ENCODE measurements around the gene TNS3. TPM values are rescaled to one million over a fixed set of nuclear protein-coding genes. Genes with fewer than 3 reads are reported as not detected.

Gene TNS3
- total and polyA plus RNA-seq, 10 of the 15 experiments (the other 5 are each of a cell fraction or from before 2014, with no cell fraction given), result 0.27 to 2.7 (median 0.79) TPM

DNA sequence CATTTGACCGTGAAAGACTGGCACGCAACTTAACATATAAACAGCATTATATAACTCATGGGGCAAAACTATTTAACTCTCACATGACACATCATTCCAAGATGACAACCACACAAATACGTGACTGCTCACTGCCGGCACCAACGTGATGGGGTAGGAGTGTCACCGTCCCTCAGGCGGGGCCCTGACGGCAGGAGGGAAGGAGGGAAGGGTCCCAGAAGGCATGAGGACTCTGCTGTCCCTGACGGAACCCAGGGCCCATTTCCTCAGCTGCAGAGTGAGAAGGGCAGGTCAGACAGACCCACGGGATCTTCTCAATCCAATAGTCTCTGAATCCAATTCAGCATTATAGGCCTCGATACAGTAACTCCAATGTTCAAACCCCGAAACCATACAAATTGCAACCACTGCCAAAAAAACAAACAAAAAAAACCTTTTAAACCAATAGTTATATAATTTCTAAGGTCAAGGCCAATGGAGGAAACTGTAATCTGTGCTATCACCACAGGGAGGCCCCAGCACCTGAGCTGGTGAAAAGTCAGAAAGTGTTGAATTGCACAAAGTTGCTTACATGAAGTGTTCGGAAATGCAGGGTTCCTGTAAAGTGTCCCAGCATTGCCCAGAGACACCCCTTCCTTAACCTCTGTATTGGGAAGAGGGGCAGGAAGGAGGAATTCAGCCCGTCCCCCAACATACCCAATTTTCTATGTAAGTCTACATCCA, 137.4 kb downstream of the TNS3 start:
- H3K27ac ChIP-seq (ENCODE audit: control insufficient read depth, insufficient read depth), result no peak overlapping the region
- no peaks in the 10 kb centered on the region; a peak in 1 of 4 replicates for H3K27me3 ChIP-seq (replicated peaks in 1 of 2; ENCODE audit: control insufficient read depth in 2 of 2, insufficient read depth in 2 of 2, low read length in 1 of 2)
- no peak overlapping the region for H3K4me2 ChIP-seq (ENCODE audit: control insufficient read depth, insufficient read depth)
- no peaks in the 10 kb centered on the region for H3K79me2 ChIP-seq (ENCODE audit: control insufficient read depth, insufficient read depth, low read length)
- TF ChIP-seq SMC3 (IDR thresholded peaks at IDR 0.05; ENCODE audit: borderline replicate concordance, low read length) (peak; percentile 79), JUNB (IDR thresholded peaks at IDR 0.05) (no peak), YY1 (IDR thresholded peaks at IDR 0.05; ENCODE audit: low read depth, low read length) (peak; percentile 63; the same call in 1 of the 2 replicates), JUND (IDR thresholded peaks at IDR 0.05; ENCODE audit: low read depth, low read length) (no peak), RAD21 (IDR thresholded peaks at IDR 0.05; ENCODE audit: insufficient read depth, low read depth, low read length) (peak; percentile 83)
- TF ChIP-seq, protein P1, sequence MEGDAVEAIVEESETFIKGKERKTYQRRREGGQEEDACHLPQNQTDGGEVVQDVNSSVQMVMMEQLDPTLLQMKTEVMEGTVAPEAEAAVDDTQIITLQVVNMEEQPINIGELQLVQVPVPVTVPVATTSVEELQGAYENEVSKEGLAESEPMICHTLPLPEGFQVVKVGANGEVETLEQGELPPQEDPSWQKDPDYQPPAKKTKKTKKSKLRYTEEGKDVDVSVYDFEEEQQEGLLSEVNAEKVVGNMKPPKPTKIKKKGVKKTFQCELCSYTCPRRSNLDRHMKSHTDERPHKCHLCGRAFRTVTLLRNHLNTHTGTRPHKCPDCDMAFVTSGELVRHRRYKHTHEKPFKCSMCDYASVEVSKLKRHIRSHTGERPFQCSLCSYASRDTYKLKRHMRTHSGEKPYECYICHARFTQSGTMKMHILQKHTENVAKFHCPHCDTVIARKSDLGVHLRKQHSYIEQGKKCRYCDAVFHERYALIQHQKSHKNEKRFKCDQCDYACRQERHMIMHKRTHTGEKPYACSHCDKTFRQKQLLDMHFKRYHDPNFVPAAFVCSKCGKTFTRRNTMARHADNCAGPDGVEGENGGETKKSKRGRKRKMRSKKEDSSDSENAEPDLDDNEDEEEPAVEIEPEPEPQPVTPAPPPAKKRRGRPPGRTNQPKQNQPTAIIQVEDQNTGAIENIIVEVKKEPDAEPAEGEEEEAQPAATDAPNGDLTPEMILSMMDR (IDR thresholded peaks at IDR 0.05 in 2 of 3, conservative IDR thresholded peaks at IDR 0.05 in 1 of 3; ENCODE audit: control insufficient read depth in 2 of 3, extremely low read depth in 1 of 3, insufficient read depth in 1 of 3, low read depth in 3 of 3, low read length in 3 of 3), result peak; percentile 43 to 72 (median 45); a peak in 5 of 6 replicates
- in situ Hi-C loops (cut with MboI) (loop anchor here (5.0 kb wide), 1 partner anchor 378 kb away; no protein-coding TSS in a partner anchor), intact Hi-C loops (cut with micrococcal nuclease; ENCODE audit: unreplicated experiment) (loop anchor here (1.0 kb wide), 1 partner anchor 375 kb away; no protein-coding TSS in a partner anchor)
- H3K36me3 ChIP-seq (ENCODE audit: control insufficient read depth in 2 of 2, insufficient read depth in 2 of 2, low read length in 1 of 2), result no peaks in the 10 kb centered on the region
- no peaks in the 10 kb centered on the region for H3K4me1 ChIP-seq (ENCODE audit: control insufficient read depth, insufficient read depth, low read length)
- H3K9ac ChIP-seq (ENCODE audit: control insufficient read depth, insufficient read depth, low read length), result no peak overlapping the region
- SMC1A ChIA-PET (ENCODE audit: uncharacterized antibody, unreplicated experiment), result interaction anchor here (1.2 kb wide), 1 partner anchor 374 kb away, joined by 6 read pairs; no protein-coding TSS in a partner anchor
- FAIRE-seq (no peak), DNase-seq (ENCODE audit: low read depth, low spot score) (no peak), ATAC-seq (peak; percentile 64; the same call in 2 of the 3 replicates)
- POLR2A ChIA-PET, result no interaction called here
- no peaks in the 10 kb centered on the region for H4K20me1 ChIP-seq (ENCODE audit: control insufficient read depth, insufficient read depth)
- CTCF ChIA-PET, result interaction anchor here (0.7 to 1.0 kb wide), 2 partner anchors 10 to 370 kb away, joined by 3 read pairs; no protein-coding TSS in a partner anchor
- no peaks in the 10 kb centered on the region for H3K9me3 ChIP-seq (replicated peaks; ENCODE audit: control insufficient read depth, insufficient read depth, low read length)
- no peak overlapping the region for H3K4me3 ChIP-seq
- WGBS (ENCODE audit: insufficient coverage, insufficient replicate concordance, low lambda C conversion rate, missing lambda C conversion rate), result 29% methylated on average over 14 of the region's 14 CpGs
- RAD21 ChIA-PET (ENCODE audit: unreplicated experiment), result interaction anchor here (1.5 to 1.7 kb wide), 2 partner anchors 178 to 375 kb away, joined by 4 to 6 read pairs; no protein-coding TSS in a partner anchor
- BruUV-seq (replicated peaks), result no TSS peak
- H2AFZ ChIP-seq (ENCODE audit: control insufficient read depth, low read depth, low read length), result no peak overlapping the region

Data from GM12878 (cell line).